HG03025 (cell line): ENCODE measurements around the gene MYH9.
"Not testable (repeated sequence)": the region's sequence is repeated elsewhere in the genome, so short reads cannot be mapped to it uniquely, and the experiment has no call there.

Experiments used
- ATAC-seq: cut with Tn5 transposase; IDR thresholded peaks from one replicate; pipeline ENCODE4 v1.9.1; 2021; ENCODE audit warnings: mild to moderate bottlenecking, moderate library complexity; ENCODE audit not compliant: unreplicated experiment, low FRiP score

MYH9 gene

GRCh38 chr22:36282328-36282831, 105.4 kb downstream of the MYH9 start:
- no peak for ATAC-seq

GRCh38 chr22:36281781-36282327, 105.9 kb downstream of the MYH9 start:
- no peak for ATAC-seq

- ATAC-seq: no peak
These were observed 107.4 kb downstream of the MYH9 start for GRCh38 chr22:36280379-36280778.

GRCh38 chr22:36279219-36279666, 108.5 kb downstream of the MYH9 start:
- no peak for ATAC-seq

- no peak for ATAC-seq
These were observed 110.1 kb downstream of the MYH9 start for GRCh38 chr22:36277482-36278291.

GRCh38 chr22:36274531-36274930, 113.2 kb downstream of the MYH9 start:
- ATAC-seq: no peak

GRCh38 chr22:36271951-36272350, 115.8 kb downstream of the MYH9 start:
- not testable (repeated sequence) for ATAC-seq

GRCh38 chr22:36271231-36271630, 116.5 kb downstream of the MYH9 start:
- ATAC-seq: not testable (repeated sequence)

GRCh38 chr22:36267896-36268485, 119.8 kb downstream of the MYH9 start:
- no peak for ATAC-seq

GRCh38 chr22:36267058-36267457, 120.7 kb downstream of the MYH9 start:
- ATAC-seq: no peak

GRCh38 chr22:36263886-36264664, 123.7 kb downstream of the MYH9 start:
- not testable (repeated sequence) for ATAC-seq

GRCh38 chr22:36263216-36263673, 124.5 kb downstream of the MYH9 start:
- not testable (repeated sequence) for ATAC-seq

- not testable (repeated sequence) for ATAC-seq
These were observed 125.5 kb downstream of the MYH9 start for GRCh38 chr22:36262307-36262706.

GRCh38 chr22:36261675-36262074, 126.1 kb downstream of the MYH9 start:
- not testable (repeated sequence) for ATAC-seq

GRCh38 chr22:36259615-36260300, 128.0 kb downstream of the MYH9 start:
- ATAC-seq: no peak

GRCh38 chr22:36258701-36259614, 128.8 kb downstream of the MYH9 start:
- ATAC-seq: no peak

- no peak for ATAC-seq
These were observed 129.7 kb downstream of the MYH9 start for GRCh38 chr22:36257948-36258670.

GRCh38 chr22:36257308-36257707, 130.5 kb downstream of the MYH9 start:
- ATAC-seq: no peak
